T-helper 9 cell (primary cell): ENCODE results near the gene ABCB1.
"Not testable (repeated sequence)": the region's sequence is repeated elsewhere in the genome, so short reads cannot be mapped to it uniquely, and the experiment has no call there.

Experiments used
- DNase-seq: peaks from one replicate; pipeline ENCODE4 v3.0.0-alpha.2; 2020

Gene ABCB1

GRCh38 chr7:87465534-87465880 lies 135.2 kb downstream of the ABCB1 start:
- DNase-seq: not testable (repeated sequence)

GRCh38 chr7:87464830-87465533 lies 135.7 kb downstream of the ABCB1 start:
- not testable (repeated sequence) for DNase-seq

GRCh38 chr7:87463982-87464381 lies 136.7 kb downstream of the ABCB1 start:
- DNase-seq: no peak

GRCh38 chr7:87460444-87460843 lies 140.2 kb downstream of the ABCB1 start:
- DNase-seq: not testable (repeated sequence)

- no peak for DNase-seq
Measured at GRCh38 chr7:87459941-87460340, 140.7 kb downstream of the ABCB1 start.

- DNase-seq: no peak
Measured at GRCh38 chr7:87458148-87458547, 142.5 kb downstream of the ABCB1 start.

GRCh38 chr7:87456247-87456646 lies 144.4 kb downstream of the ABCB1 start:
- DNase-seq: no peak
